Loucy (cell line): ENCODE data around the gene SPSB4.

Source experiments
- CTCF ChIP-seq: fragments of 200-600 bp; sonication (generic); conservative IDR thresholded peaks from 2 replicates; pipeline ENCODE4 v1.5.1; 2014; ENCODE audit warnings: mild to moderate bottlenecking, antibody characterized with exemption, low read length
- EZH2phosphoT487 ChIP-seq: fragments of 200-600 bp; IDR thresholded peaks from 2 replicates; pipeline ENCODE4 v1.6.1; 2018; ENCODE audit warnings: antibody characterized with exemption, mild to moderate bottlenecking, moderate library complexity, borderline replicate concordance

GRCh38 chr3:141011997-141012262 is 39.2 kb upstream of the SPSB4 start:
- TF ChIP-seq CTCF, result no peak
- no peak for TF ChIP-seq EZH2phosphoT487
